ENCODE results near the gene GIPC3.
A peak's percentile ranks its signal among the peaks of the same experiment; 100 is the strongest.
"Not testable (repeated sequence)": the region's sequence is repeated elsewhere in the genome, so short reads cannot be mapped to it uniquely, and the experiment has no call there.

GIPC3 gene

DNA sequence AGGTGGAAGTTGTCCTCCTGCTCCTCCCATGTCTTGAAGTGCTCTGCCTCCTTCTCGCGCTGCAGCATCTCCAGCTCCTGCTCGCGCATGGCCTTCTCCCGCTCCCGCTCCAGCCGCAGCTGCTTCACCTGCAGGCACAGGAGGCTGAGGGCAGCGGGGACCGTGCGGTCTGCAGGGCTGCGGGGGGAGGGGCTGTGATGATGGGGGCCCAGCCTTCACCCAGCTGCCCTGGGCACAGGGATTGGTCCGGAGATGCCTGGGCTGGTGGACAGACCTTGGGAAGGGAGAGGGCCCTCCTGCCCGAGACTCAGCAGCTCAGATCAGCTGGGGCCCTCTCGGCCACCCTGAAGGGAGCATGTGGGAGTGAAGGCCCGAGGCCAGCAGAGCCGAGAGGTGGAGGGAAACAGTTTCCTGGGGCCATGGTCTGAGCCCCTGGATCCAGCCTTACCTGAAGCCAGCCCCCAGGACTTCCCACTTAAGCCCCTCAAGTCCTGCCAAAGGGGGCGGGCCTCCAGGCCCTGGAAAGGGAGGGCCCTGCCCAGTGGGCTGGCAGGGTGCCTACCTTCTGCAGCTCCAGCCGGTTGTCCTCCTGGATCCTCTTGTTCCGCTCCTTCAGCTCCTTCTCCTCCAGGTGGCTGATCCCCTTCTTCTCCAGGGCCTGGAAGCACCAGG is 35.0 kb downstream of the GIPC3 start:
- no peak for DNase-seq

DNA sequence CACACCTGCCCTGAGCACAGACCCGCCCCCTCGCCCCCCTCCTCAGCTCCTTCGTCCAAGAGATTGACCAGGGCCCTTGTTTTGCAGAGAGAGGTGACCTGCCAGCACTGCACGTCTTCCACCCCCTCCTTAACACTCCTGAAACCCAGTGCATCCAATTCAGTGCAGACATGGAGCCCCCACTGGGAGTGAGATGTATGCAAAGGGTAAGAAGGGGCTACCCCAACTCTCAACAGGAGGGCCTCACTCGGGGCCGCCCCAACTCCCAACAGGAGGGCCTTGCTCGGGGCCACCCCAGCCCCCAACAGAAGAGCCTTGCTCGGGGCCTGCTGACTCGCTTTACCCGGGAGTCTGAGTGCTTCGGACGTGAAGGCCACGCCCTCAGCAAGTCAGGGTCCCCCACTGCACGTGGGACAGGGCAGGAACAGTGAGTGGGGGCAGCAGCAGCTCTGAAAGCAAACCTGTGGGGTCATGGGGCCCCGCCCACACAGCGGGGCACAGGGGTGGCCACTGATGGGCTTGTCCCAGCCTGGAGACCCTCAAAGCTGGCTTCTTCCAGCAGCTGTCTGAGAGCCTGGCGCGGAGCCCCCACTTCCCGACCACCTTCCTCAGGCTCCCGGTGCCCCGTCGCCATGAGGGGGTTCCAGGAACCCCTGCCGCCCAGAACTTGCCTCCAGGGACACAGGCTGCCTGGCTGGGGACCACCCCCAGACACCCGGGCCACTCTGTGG is 35.7 kb downstream of the GIPC3 start:
- DNase-seq = no peak

DNA sequence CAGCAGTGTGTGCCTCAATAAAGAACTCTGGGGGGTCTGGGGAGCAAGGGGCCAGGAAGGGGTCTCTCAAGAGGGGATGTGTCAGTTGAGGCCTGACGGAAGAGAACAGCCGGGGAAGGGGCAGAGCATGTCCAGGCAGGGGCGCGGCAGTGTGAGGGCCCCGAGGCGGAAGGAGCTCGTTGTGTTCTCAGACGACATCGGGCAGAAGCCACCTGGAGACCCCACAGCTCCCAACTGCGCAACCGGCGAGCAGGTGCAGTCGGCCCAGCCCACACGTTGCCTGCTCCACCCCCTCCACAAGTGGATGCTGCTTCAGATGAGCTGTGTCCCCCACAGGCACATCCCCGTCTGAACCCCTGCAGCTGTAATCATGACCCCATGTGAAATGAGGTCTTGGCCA is 36.4 kb downstream of the GIPC3 start:
- DNase-seq = no peak

DNA sequence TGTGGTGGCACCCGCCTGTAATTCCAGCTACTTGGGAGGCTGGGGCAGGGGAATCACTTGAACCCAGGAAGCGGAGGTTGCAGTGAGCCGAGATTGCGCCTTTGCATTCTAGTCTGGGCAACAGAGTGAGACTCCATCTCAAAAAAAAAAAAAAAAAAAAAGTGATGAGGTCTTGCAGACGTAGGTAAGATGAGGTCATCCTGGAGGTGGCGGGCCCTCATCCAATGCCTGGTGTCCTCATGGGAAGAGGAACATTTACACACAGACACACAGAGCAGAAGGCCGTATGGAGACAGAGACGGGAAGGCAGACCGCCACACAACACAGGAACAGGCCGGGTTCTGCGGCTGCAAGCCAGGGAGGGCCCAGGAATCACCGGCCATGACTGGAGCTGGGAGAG is 36.9 kb downstream of the GIPC3 start:
- DNase-seq = no peak

DNA sequence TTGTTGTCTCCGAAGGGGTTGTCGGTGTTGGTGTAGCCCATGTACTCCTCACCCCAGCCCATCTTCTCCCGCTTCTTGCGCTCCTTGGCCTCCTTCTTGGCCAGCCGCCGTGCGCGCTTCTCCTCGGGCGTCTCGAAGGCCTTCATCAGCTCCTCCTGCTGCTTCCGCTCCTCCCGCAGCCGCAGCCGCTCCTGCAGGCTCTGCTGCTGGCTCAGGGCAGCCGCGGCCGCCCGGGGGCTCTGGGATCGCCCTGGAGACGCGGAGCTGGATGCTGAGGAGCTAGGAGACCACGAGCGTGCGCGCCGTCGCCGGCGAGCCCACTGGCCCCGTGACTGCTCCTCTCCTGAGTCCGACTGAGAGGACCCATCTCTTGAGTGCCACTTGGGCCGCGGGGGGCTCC is 38.4 kb downstream of the GIPC3 start:
- DNase-seq = no peak

GRCh38 chr19:3625996-3626472 is 40.8 kb downstream of the GIPC3 start:
- DNase-seq = no peak

DNA sequence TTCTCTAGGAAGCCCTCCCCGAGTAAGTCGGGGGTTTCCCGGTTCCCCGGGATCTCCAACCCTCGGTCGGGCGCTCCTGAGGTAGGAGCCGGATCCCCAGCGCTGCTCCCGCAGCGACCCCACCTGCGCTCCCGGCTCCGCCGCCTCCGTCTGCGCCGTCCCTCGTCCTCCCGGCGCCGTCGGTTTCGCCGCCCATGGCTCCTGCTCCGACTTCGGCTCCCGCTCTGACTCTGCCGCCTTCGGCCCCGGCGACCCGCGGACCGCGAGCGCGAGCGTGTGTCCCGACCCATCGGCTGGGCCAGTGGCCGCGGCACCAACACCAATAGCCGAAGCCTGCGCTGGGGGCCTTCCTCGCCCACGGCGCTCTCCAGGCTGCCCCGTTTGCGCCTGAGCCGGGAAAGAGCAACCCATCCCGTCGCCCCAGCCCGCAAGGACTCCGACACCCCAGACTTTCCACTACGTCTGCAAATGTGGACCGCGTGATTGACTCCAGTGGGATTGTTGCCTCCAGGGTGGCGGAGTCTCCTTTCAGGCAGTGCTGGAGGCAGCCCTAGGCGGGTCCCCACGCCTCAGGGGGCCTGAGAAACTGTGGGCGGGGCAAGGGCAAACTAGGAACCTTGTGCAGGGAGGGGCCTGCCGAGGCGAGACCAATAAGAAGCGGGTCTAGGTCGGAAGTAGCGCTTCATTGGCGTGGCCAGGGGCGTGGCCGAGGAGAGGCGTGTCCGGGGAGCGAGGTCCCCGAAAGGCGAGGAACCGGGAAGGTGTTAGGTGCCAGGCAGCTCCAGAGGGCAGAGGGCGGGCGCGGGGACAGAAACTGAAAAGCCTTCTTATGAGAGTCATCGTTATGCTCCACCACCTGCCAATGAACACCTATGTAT is 41.4 kb downstream of the GIPC3 start, which contains the start of gene CACTIN:
CACTIN (minus strand) TSS at position 318 of the 878 bp plus-strand sequence; CDS start at position 290, 28 bp downstream.
- peak; percentile 91 for DNase-seq

- no peak for DNase-seq
These were observed 42.1 kb downstream of the GIPC3 start for GRCh38 chr19:3627351-3627723.

DNA sequence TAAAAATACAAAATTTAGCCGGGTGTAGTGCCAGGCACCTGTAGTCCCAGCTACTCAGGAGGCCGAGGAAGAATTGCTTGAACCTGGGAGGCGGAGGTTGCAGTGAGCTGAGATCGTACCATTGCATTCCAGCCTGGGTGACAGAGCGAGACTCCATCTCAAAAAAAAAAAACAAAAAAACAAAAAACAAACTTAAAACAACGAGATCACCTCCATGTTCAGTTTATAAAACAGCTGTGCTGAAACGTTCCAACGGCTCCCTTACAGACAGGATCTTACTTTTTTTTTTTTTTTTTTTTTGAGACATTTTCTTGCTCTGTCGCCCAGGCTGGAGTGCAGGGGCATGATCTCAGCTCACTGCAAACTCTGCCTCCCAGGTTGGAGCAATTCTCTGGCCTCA is 43.5 kb downstream of the GIPC3 start:
- not testable (repeated sequence) for DNase-seq

DNA sequence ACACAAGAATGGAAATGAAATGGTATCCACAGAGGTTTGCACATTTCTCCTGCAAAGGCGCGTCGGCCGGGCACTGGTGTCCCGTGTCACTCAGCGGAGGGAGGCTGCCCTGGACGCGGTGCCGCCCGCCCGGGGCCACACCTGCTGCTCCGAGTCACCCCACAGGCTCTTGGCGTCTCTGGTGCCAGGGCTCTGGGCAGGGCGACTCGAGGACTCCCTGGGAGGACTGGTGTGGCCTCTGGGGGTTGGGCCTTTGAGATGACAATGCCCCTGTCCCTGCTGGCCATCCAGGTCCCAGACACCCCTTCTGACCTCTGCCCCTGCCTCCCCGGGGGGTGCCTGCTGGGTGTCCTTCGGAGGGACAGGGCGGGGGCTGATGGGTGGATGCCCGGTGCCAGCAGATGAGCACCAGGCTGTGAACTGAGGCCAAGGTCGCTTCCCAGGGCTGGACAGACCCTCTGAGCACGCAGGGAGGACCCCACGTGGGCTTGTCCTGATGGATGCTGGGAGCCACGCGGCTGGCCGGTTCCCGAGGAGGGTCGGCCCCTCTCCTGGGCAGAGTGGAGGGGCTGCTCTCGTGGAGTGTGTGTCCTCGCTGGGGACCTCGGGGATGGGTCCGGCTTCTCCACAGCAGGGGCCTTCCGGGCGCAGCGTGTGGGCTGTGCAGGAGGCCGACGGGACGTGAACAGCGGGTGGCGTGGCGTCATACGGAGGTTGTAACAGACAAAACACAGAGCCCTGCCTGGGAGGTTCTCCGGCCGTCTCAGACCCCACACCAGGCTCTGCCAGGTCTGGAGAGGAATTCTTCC is 46.0 kb downstream of the GIPC3 start:
- DNase-seq = no peak

DNA sequence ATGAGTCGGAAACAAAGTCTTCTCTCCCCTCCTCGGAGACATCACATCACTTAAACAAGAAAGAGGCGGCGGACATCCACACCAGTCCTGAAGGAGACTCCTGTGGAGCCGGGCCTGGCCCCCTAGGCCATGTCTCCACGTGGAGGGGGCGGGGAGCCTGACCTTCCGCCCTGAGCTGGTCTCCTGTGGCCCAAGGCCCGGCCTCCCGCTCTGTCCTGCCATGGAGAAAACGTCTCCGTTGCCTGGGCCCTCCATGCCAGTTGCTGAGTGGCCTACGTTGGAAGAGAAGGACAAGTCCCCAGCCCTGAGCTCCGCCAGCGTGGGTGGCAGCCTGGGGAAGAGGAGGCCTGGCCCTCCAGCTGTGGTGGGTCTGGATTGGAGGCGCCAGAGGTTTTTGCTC is 46.8 kb downstream of the GIPC3 start:
- DNase-seq = no peak

DNA sequence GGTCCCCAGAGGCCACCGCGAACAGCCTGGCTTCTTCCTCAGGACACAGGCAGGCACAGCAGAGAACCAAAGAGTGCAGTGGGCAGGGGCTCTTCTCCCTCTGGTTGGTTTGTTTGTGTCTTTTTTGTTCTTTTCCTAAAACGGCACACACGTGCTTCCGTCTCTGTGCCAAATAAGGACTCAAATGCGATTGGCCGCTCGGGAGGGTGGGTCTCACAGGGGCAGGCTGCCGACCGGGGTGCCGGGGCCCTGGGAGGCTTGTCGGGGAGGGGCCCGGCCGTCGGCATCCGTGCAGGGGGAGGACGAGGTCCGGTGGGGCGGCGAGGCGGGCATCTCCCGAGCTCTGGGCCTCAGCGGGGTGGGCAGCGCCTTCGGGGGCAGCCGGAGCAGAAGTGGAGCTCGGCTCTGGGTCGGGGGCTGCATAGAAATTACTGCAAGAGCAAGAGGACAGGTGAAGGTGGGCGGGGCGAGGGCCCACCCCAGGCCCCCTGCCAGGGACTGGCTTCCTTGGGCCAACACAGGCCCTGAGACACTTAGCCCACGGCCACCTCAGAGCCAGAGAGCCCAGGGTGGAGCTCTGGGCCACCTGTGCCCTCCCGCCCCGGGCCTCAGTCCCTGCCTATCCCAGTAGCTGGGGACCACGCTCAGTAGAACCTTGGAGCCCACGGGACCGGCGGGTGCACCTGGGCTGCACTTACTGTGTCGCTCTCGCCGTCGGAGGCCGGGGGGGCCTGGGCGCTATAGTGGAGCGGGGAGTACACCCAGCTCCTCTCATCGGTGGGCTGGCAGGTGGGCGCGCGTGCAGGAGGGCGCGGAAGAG is 47.7 kb downstream of the GIPC3 start:
- DNase-seq = no peak

- DNase-seq = no peak
These were observed 48.3 kb downstream of the GIPC3 start for GRCh38 chr19:3633559-3633988.

DNA sequence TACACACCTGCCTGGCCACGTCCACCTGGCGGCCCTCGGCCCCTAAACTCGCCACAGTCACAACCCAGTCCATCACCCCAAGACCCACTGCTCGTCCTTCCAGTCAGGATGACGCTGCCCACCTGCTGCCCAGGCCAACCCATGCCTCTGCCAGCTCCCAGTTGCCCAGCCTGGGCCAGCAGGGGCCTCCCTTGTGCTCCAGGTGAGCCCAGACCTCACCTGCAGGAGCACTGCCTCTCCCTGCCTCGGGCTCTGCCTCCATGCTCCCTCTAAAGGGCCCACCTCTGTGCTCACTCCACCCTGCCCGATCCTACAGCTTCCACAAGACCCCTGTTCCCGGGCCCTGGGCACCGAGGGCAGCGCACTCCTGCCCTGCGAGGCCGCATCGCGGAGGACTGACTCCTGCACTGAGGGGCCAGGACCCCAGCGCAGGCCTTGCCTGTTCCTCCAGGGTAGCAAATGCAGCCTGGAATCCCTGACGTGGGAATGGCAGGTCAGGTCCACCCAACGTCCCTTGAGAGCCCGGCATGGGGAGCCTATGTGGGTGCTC is 49.3 kb downstream of the GIPC3 start:
- DNase-seq = no peak

DNA sequence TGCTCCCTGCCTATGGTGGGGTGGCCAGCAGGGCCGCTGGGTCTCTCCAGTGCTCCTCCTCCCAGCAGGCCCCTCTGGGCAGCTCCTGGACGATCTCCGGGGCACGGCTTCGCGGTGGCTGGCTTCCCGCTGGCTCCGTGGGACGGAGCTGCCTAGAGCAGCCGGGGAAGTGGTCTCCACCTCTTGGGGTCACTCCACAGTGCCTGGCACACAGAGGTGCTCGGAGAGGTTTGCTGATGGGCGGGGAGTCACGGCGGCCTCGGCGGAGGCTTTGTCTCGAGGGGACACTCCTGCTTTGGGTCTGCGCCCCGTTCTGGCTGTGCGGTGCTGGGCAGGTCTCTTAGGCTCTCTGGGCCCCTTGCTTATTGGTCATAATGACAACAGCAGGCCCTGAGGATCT is 51.2 kb downstream of the GIPC3 start:
- DNase-seq = no peak

GRCh38 chr19:3636962-3637361 is 51.7 kb downstream of the GIPC3 start:
- DNase-seq = no peak

- no peak for DNase-seq
These were observed 52.3 kb downstream of the GIPC3 start for GRCh38 chr19:3637621-3638020.

DNA sequence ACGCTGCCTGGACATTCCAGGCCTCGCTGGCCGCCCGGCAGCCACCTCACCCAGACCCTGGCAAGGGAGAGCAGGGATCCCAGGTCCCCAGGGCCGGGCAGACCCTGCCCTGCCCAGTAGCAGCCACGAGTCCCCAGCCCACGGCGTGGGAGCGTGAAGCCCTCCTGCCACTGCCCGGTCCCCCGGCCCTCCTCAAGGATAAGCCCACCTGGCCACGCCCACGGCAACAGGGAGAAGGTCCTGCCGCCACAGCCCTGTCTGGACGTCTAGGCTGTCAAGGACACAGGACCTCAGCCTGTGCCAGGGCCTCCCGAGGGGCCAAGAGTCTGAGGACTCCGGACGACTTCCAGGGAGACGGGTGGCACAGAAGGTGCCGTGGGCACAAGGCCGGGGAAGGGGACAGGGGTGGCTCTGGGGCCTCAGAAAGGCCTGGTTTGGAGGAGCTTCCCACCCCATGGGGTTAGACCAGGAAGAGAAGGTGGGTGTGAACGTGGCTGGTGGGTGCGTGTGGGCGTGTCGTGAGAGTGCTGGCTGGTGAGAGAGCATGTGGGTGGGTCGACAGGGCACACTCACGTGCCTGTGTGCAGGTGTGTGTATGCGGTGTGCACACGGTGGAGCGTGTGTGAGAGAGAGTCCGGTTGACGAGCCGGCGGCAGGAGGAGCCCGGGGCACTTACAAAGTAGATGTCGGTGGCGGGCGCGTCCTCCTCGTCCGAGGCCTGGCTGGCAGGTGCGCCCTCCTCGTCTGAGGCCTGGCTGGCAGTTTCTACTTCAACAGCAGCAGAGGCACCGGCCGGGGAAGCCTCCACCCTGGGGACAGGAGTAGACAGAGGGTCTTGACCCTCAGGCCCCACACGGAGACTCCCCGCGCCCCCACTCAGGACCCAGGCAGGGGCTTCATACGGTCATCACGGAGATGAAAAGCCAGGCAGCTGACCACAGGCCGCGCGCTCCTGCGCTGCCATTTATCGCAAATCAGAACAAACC is 53.2 kb downstream of the GIPC3 start:
- no peak for DNase-seq

- DNase-seq = no peak
These were observed 54.2 kb downstream of the GIPC3 start for GRCh38 chr19:3639479-3639878.
